ENCODE data around the gene F2R.
"Not testable (repeated sequence)": the region's sequence is repeated elsewhere in the genome, so short reads cannot be mapped to it uniquely, and the experiment has no call there.

Gene F2R

GRCh38 chr5:76715736-76716455 lies at the start of gene F2R:
Gene F2R, plus strand, starts transcription at chr5:76716126. Its CDS starts 182 bp downstream, at chr5:76716308.
- H3K4me3 ChIP-seq (ENCODE audit: low read length), result peak within 1 kb of the TSS; percentile 76
- H3K27me3 ChIP-seq (ENCODE audit: control insufficient read depth, insufficient read depth, low read length), result peaks cover 5% of the 10 kb centered on the region
- H3K36me3 ChIP-seq (ENCODE audit: control insufficient read depth, insufficient read depth, low read length), result no peaks in the 10 kb centered on the region
- no peak within 1 kb of the TSS for H3K9ac ChIP-seq (ENCODE audit: low read length)
- H3K27ac ChIP-seq (ENCODE audit: low read depth, low read length), result no peak within 1 kb of the TSS
- H3K4me1 ChIP-seq (ENCODE audit: control insufficient read depth, insufficient read depth, low read length), result no peaks in the 10 kb centered on the region

GRCh38 chr5:76667495-76667894 lies 48.4 kb upstream of the F2R start:
- Histone ChIP-seq H3K27ac (ENCODE audit: low read depth, low read length) (no peak overlapping the region), H3K4me1 (ENCODE audit: control insufficient read depth, insufficient read depth, low read length) (no peaks in the 10 kb centered on the region), H3K27me3 (ENCODE audit: control insufficient read depth, insufficient read depth, low read length) (no peaks in the 10 kb centered on the region), H3K4me3 (ENCODE audit: low read length) (no peak overlapping the region), H3K9ac (ENCODE audit: low read length) (no peak overlapping the region), H3K36me3 (ENCODE audit: control insufficient read depth, insufficient read depth, low read length) (peaks cover 2% of the 10 kb centered on the region)

GRCh38 chr5:76669245-76669644 lies 46.7 kb upstream of the F2R start:
- Histone ChIP-seq H3K36me3 (ENCODE audit: control insufficient read depth, insufficient read depth, low read length) (peaks cover 2% of the 10 kb centered on the region), H3K9ac (ENCODE audit: low read length) (no peak overlapping the region), H3K27ac (ENCODE audit: low read depth, low read length) (no peak overlapping the region), H3K27me3 (ENCODE audit: control insufficient read depth, insufficient read depth, low read length) (no peaks in the 10 kb centered on the region), H3K4me3 (ENCODE audit: low read length) (no peak overlapping the region), H3K4me1 (ENCODE audit: control insufficient read depth, insufficient read depth, low read length) (no peaks in the 10 kb centered on the region)

- Histone ChIP-seq H3K4me1 (ENCODE audit: control insufficient read depth, insufficient read depth, low read length) (no peaks in the 10 kb centered on the region), H3K36me3 (ENCODE audit: control insufficient read depth, insufficient read depth, low read length) (peaks cover 2% of the 10 kb centered on the region), H3K27ac (ENCODE audit: low read depth, low read length) (no peak overlapping the region), H3K27me3 (ENCODE audit: control insufficient read depth, insufficient read depth, low read length) (no peaks in the 10 kb centered on the region), H3K4me3 (ENCODE audit: low read length) (no peak overlapping the region), H3K9ac (ENCODE audit: low read length) (no peak overlapping the region)
Measured at GRCh38 chr5:76670508-76670907, 45.4 kb upstream of the F2R start.

GRCh38 chr5:76672242-76672641 lies 43.7 kb upstream of the F2R start:
- Histone ChIP-seq H3K36me3 (ENCODE audit: control insufficient read depth, insufficient read depth, low read length) (peaks cover 2% of the 10 kb centered on the region), H3K27me3 (ENCODE audit: control insufficient read depth, insufficient read depth, low read length) (no peaks in the 10 kb centered on the region), H3K9ac (ENCODE audit: low read length) (no peak overlapping the region), H3K27ac (ENCODE audit: low read depth, low read length) (no peak overlapping the region), H3K4me3 (ENCODE audit: low read length) (no peak overlapping the region), H3K4me1 (ENCODE audit: control insufficient read depth, insufficient read depth, low read length) (no peaks in the 10 kb centered on the region)

- Histone ChIP-seq H3K4me1 (ENCODE audit: control insufficient read depth, insufficient read depth, low read length) (no peaks in the 10 kb centered on the region), H3K9ac (ENCODE audit: low read length) (no peak overlapping the region), H3K27ac (ENCODE audit: low read depth, low read length) (no peak overlapping the region), H3K4me3 (ENCODE audit: low read length) (no peak overlapping the region), H3K36me3 (ENCODE audit: control insufficient read depth, insufficient read depth, low read length) (peaks cover 2% of the 10 kb centered on the region), H3K27me3 (ENCODE audit: control insufficient read depth, insufficient read depth, low read length) (no peaks in the 10 kb centered on the region)
Measured at GRCh38 chr5:76673125-76673524, 42.8 kb upstream of the F2R start.

GRCh38 chr5:76674330-76675066 lies 41.4 kb upstream of the F2R start:
- H3K36me3 ChIP-seq (ENCODE audit: control insufficient read depth, insufficient read depth, low read length), result peaks cover 2% of the 10 kb centered on the region

GRCh38 chr5:76675364-76675763 lies 40.6 kb upstream of the F2R start:
- Histone ChIP-seq H3K27ac (ENCODE audit: low read depth, low read length) (no peak overlapping the region), H3K36me3 (ENCODE audit: control insufficient read depth, insufficient read depth, low read length) (peaks cover 2% of the 10 kb centered on the region), H3K9ac (ENCODE audit: low read length) (no peak overlapping the region), H3K4me1 (ENCODE audit: control insufficient read depth, insufficient read depth, low read length) (no peaks in the 10 kb centered on the region), H3K27me3 (ENCODE audit: control insufficient read depth, insufficient read depth, low read length) (no peaks in the 10 kb centered on the region), H3K4me3 (ENCODE audit: low read length) (no peak overlapping the region)

More at GRCh38 chr5:76674330-76675066, 41.4 kb upstream of the F2R start:
- Histone ChIP-seq H3K4me3 (ENCODE audit: low read length) (no peak overlapping the region), H3K4me1 (ENCODE audit: control insufficient read depth, insufficient read depth, low read length) (no peaks in the 10 kb centered on the region), H3K27me3 (ENCODE audit: control insufficient read depth, insufficient read depth, low read length) (no peaks in the 10 kb centered on the region), H3K27ac (ENCODE audit: low read depth, low read length) (no peak overlapping the region), H3K9ac (ENCODE audit: low read length) (no peak overlapping the region)

- Histone ChIP-seq H3K4me1 (ENCODE audit: control insufficient read depth, insufficient read depth, low read length) (no peaks in the 10 kb centered on the region), H3K27ac (ENCODE audit: low read depth, low read length) (no peak overlapping the region), H3K4me3 (ENCODE audit: low read length) (no peak overlapping the region), H3K9ac (ENCODE audit: low read length) (no peak overlapping the region), H3K36me3 (ENCODE audit: control insufficient read depth, insufficient read depth, low read length) (no peaks in the 10 kb centered on the region), H3K27me3 (ENCODE audit: control insufficient read depth, insufficient read depth, low read length) (no peaks in the 10 kb centered on the region)
Measured at GRCh38 chr5:76677849-76678472, 38.0 kb upstream of the F2R start.

GRCh38 chr5:76679231-76679630 lies 36.7 kb upstream of the F2R start:
- no peaks in the 10 kb centered on the region for H3K27me3 ChIP-seq (ENCODE audit: control insufficient read depth, insufficient read depth, low read length)
- no peak overlapping the region for H3K9ac ChIP-seq (ENCODE audit: low read length)
- no peak overlapping the region for H3K27ac ChIP-seq (ENCODE audit: low read depth, low read length)
- H3K4me1 ChIP-seq (ENCODE audit: control insufficient read depth, insufficient read depth, low read length), result no peaks in the 10 kb centered on the region
- H3K4me3 ChIP-seq (ENCODE audit: low read length), result no peak overlapping the region
- H3K36me3 ChIP-seq (ENCODE audit: control insufficient read depth, insufficient read depth, low read length), result no peaks in the 10 kb centered on the region

- not testable (repeated sequence) for H3K9ac ChIP-seq (ENCODE audit: low read length); H3K27me3 ChIP-seq (ENCODE audit: control insufficient read depth, insufficient read depth, low read length); H3K4me3 ChIP-seq (ENCODE audit: low read length); H3K4me1 ChIP-seq (ENCODE audit: control insufficient read depth, insufficient read depth, low read length); H3K36me3 ChIP-seq (ENCODE audit: control insufficient read depth, insufficient read depth, low read length); H3K27ac ChIP-seq (ENCODE audit: low read depth, low read length)
Measured at GRCh38 chr5:76680826-76681225, 35.1 kb upstream of the F2R start.

GRCh38 chr5:76681287-76681686 lies 34.6 kb upstream of the F2R start:
- Histone ChIP-seq H3K4me3 (ENCODE audit: low read length) (no peak overlapping the region), H3K36me3 (ENCODE audit: control insufficient read depth, insufficient read depth, low read length) (no peaks in the 10 kb centered on the region), H3K4me1 (ENCODE audit: control insufficient read depth, insufficient read depth, low read length) (no peaks in the 10 kb centered on the region), H3K27ac (ENCODE audit: low read depth, low read length) (no peak overlapping the region), H3K27me3 (ENCODE audit: control insufficient read depth, insufficient read depth, low read length) (no peaks in the 10 kb centered on the region), H3K9ac (ENCODE audit: low read length) (no peak overlapping the region)

All from rectal smooth muscle tissue (tissue), 1 donor.